HG03060 (cell line): ENCODE results near the gene MLLT3.
A peak's percentile ranks its signal among the peaks of the same experiment; 100 is the strongest.

Source experiments
- ATAC-seq: cut with Tn5 transposase; IDR thresholded peaks from one replicate; pipeline ENCODE4 v1.9.1; 2021; ENCODE audit warnings: low read depth, moderate number of reproducible peaks; ENCODE audit not compliant: unreplicated experiment

The MLLT3 gene

DNA sequence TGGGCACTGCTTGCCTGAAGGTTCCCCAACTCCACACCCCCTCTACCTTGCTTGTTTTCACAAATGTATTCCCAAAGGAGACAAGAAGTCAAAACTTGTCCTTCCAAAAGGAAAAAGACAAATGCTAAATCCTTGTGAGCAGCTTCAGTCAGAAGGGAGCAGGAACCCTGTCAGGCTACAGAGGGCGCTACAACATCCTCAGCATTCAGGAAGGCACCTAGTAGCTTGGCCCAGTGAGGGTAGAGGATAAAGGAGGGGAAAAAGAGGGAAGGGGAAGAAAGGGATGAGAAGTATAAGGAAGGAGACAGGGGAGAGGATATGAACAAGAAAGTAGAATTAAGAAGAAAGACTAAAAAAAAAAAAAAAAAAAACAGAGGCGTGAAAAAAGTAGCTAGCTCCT lies 97.5 kb downstream of the MLLT3 start:
- no peak for ATAC-seq

DNA sequence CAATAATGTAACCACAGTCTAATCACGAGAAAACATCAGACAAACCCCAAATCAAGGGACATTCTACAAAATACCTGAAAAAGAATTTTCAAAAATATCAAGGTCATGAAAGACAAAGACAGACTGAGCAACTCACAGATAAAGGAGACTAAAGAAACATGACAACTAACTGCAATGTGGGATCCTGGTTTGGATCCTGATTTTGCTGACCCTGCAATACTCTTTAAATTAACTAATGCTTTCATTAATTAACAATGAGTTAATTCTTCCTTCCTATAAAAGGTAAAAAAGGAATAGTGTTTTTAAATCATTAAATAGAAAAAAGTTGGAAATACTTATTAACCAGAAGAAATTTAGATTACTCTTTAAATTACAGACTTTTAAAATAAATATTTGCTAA lies 103.6 kb downstream of the MLLT3 start:
- ATAC-seq = no peak

DNA sequence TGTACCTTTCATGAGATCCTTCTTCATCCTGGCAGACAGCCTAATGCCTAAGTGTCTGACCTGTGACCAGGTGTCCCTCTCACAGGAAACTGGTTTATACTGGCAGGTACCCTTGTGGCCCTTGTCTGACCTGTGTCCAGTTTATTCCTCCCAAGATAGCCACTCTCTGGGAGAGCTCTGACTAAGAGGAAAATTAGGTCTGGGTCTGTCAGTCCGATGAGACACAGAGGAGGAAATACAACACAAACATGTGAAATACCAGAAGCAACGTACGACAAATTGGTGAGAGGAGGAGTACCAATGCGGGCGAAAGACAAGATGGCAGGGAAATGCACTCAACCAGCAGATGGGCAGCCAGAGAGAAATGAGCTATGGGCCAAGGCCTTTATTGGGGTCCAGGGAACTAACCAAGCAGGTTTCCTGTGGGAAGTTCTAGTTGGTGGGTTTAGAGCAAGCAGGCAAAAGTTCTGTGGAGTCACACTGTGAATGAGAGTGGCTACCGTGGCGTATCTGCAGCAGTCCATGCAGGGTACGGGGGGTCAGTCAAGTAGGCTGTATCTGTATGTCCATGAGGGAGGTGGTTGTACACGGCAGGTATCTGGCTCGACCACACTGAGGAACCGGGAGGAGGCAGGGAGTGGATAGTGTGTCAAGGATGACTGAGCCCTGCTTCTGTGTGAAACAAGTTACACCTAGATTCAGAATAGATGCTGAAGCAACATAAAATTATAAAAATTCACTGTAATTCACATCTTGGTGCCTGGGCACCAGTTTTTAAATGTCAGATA lies 109.0 kb downstream of the MLLT3 start:
- no peak for ATAC-seq

DNA sequence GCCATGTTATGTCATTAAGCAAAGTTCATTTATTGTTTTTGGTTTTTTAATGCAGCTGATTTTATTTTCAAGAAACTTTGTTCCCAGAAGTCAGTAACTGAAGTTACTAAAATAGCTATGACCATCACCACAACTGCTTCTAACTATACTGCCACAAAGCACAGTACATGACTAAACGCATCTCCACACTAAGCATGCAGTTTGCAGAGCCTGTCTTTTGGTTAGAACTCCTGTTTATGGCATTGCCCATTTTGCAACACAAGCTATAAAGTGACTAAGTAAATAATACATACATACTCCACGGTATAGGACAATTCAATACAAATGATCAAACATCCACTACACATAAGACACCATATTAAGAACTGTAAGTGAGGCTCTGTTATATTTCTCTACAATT lies 109.7 kb downstream of the MLLT3 start:
- no peak for ATAC-seq

DNA sequence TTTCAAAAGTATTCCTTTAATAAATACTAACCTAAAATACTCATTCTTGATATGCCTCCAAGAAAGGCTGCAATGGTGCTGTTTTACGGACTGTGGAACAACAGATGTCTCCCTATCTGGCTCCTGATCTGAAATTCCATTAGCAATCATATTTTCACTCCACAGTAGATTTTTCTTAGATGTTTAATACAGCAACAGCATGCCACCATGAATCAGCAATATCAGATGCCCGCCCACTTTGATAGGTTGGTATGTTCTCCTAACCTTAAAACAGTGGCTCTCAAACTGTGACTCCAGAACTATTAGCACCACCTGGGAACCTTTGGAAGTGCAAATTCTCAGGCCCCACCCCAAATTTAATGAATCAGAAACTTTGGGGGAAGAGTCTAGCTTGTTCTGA lies 110.2 kb downstream of the MLLT3 start:
- no peak for ATAC-seq

DNA sequence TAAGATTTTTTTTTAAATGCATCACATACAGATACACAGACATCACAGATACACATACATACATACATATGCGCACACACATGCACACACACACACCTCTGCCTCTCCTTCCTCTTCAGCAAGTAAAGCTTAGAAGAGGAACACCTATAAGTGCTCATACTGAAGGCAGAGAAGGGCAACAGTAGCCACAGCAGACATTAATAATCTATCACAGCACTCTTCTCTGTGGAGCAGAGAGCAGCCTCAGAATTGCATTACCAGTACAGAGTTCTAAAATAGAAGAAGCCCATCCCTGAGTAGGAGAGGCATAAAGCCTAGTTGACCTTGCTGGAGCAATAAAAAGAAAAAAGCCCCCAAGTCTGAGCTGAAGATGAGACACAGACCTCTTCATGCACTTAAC lies 110.6 kb downstream of the MLLT3 start:
- ATAC-seq = no peak

DNA sequence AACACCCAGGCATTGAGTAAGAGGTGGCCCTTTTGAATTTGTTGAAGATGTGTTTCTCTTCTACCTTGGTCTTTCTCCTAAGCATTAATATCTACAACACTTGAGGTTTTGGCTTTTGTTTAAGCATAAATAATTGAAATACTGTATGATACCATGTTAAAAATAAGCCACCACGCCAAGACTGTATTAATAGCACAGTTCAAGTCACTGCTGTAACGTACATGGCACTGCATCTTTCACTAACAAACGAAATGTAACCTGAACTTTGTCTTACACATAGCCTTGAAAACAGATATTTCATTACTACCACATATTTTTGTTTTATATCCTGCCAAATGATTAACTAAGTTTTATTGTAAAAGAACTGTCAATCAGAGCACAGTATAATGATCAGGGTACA lies 112.8 kb downstream of the MLLT3 start:
- no peak for ATAC-seq

DNA sequence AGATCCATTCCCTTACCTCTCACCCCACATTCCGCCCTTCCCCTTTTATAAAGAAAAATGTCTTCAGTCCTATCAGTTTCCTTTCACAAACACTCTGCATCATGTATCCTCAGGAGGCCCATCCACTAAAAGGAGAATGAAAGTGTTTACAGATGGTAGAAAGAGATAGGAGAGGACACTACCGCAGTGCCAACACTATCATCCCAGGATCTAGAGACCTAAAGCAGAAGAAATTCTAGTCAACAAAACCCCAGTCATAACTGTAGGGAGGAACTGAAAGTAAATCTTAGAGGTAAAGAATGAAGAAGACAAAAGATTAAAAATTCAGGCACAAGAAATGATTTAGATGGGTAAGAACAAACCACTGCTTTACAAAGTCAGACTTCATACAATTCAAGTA lies 114.1 kb downstream of the MLLT3 start:
- peak; percentile 75 for ATAC-seq

DNA sequence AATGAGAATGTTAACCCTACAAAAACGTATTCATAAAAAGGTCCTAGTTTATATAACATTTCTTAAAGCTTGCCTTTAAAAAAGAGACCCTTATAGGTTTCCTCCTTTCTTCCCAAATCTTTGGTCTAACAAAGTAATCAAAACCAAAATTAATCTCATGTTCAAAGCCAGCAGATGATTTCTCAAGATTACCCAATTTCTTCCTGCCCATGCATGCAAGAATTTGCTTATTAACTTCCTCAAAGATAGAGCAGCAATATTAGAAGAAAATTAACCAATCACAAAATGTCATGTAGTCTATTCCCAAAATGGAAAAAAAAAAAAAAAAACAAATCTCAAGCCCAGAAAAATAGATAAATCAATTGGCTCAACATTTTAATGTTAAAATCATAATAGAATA lies 114.9 kb downstream of the MLLT3 start:
- no peak for ATAC-seq

DNA sequence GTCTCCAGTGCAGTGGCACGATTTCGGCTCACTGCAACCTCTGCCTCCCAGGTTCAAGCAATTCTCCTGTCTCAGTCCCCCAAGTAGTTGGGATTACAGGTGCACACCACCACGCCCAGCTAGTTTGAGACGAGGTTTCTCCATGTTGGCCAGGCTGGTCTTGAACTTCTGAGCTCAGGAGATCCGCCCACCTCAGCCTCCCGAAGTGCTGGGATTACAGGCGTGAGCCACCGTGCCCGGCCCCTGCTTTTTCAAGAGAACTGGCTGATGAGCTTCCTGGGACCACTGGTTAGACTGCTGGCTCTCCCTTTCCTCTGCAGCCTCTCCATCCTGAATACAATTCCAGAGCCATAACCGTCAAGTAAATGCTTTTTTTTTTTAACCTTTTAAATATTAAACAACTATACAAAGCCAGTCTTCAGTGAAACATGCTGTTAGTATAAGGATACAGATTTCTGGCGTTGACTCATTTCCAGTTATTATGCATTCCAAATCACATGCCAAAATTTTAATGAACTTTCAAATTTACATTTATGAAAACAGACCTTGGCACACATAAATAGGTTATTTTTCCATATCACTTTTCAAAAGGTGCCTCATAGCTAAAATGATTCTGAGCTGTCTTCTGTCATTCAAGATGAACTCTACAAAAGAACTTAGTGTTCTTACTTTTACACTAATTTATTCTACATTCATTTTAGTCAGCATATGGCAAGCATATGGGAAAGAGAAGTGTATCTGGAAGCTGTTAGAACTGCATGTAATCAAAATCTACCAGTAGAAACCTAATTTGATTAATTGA lies 116.0 kb downstream of the MLLT3 start:
- ATAC-seq = no peak

DNA sequence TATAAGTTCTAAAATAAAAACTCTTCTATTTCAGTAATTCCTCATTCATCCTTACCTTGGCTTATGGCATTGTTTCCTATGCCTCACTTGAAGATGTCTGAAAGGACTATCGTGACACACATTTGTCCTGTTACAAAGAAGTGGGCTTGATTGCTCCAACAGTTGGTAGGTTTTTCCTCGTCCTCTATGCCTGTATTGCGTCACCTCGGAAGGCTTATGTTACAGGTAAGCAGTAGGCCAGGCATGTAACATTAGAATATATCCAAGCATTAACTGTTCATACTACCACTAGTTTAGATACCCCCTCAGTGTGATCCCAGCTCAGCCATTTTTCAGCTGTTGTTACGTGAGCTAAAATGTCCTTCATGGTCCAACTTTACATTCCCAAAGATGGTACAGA lies 116.7 kb downstream of the MLLT3 start:
- no peak for ATAC-seq

DNA sequence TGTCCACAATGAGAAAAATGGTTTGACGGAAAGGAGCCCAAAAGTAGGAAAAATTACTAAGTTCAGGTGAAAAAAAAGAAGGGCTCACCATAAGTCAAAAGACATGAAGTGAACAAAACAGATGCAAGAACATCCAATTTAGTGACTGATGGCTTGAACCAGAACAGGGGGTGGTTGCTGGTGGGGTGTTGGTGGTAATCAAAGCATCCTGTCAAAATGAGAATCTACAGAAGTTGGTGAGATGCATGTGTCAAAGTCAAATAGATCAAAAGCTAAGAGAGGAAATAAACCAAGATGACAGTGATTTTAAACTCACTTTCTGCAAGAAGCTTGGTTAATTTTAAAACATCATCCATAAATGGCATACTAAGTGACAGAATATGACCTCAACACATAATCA lies 117.4 kb downstream of the MLLT3 start:
- no peak for ATAC-seq

DNA sequence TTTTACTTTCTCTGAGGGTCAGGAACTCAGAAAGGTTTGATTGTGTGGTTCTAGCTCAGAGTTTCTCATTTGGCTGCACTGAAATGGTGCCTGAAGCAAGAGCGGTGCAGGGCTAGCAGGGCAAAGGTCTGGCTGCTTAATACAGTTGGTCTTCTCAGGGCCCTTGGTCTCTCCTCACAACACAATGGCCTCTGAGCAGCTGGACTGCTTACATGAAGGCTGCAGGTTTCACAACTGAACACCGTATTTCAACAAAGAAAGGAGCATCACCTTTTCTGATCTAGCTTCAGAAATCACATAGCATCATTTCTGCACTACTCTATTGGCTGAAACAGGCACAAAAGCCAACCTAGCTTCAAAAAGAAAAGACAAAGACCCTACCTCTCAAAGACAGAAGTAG lies 122.2 kb downstream of the MLLT3 start:
- ATAC-seq = no peak

DNA sequence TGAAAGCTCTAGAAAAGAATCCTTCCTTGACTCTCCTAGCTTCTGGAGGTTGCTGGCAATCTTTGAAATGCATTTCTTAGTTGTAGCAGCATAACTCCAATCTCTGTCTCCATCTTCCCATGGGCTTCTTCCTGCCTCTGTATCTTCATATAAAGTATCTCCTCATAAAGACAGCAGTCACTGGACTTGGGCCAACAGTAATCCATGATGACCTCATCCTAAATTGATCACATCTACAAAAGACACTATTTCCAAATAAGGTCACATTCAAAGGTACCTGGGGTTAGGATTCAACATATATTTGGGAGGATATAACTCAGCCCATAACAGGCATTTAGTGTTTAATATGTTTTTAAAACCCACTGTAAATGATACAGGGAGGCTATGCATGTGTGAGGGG lies 123.3 kb downstream of the MLLT3 start:
- no peak for ATAC-seq

DNA sequence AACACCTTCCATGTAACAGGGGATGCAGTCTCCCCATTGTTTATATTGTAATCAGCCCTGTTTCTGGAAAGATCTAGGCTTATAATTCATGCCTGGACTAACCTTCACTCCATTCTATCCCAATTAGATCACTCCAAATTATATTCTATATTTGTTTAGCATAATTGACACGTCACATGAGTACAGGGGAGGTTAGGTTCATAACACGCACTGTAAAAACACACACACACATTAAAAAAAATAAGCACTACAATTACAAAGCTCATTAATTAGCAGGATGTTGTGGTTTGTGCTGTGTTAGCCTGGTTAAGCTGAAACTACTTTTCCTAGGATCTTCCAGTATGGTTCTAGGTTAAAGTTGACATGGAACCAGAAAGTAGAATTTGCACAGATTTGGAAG lies 126.0 kb downstream of the MLLT3 start:
- ATAC-seq = no peak

DNA sequence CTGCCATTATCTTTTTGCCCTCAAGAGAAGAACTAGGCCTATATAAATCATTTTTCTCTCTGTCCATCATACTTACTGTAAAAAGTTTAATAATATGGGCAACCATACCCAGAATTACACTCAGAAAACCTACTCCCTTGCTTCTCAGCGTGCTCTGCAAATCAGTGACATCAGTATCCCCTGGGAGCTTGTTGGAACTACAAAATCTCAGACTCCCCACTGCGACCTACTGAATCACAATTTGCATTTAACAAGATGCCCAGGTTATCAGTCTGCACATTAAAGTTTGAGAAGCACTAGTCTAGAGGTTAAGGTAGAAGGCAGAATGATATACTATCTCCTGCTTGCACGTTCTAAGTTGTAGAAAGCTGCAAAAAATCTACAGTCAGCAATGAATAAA lies 127.2 kb downstream of the MLLT3 start:
- no peak for ATAC-seq

DNA sequence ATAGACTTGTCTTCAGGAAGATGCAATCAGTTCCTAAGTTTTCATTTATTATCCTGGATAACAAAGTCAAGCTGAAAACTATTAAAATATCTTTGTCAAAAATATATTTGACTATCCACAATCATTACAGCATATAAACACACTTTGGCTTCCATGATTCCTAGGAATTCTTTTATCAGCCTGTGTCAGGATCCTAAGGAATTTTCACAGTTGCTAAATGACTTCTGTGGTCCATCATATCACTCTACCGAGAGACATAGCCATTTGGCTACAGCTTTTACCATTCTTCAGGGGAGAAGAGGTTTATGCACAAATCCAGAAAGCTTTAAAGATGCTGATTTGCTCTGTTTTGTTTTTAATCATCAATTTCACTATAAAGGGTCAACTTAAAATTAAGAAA lies 128.3 kb downstream of the MLLT3 start:
- no peak for ATAC-seq

DNA sequence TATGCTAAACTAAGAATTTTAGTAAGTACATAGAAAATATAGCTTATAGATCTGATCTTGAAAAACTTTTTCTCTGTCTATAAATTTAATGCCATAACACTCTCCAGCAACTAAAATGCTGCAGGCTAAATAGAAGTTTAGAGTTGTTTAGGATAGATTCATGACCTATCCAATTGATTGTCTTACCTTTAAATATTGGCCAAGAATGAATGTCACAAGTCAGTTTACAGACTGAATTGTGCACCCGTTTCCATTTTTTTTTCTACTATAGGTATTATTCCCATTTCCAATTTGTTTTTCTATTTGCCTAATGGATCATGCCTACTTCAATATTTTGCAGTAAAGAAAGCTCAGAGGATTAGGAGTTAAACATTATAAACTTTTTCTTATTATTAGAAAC lies 129.5 kb downstream of the MLLT3 start:
- no peak for ATAC-seq

DNA sequence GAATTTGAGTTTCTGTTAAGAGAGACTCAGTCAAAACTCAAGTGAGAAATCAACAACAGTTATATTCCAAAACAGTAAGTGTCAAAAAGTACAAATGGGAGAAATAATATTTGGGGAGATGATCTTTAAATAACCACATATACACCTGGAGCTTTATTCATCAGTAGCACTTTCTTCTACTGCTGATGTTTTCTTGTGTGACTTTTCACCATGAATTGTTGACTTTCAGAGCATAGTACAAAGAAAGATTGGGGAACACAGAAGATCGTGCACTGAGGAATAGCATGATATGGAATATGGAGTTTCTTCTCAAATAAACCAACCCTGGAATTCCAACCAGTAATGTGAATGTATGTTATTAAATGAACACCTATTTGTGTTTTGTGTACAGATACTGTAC lies 130.7 kb downstream of the MLLT3 start:
- no peak for ATAC-seq

DNA sequence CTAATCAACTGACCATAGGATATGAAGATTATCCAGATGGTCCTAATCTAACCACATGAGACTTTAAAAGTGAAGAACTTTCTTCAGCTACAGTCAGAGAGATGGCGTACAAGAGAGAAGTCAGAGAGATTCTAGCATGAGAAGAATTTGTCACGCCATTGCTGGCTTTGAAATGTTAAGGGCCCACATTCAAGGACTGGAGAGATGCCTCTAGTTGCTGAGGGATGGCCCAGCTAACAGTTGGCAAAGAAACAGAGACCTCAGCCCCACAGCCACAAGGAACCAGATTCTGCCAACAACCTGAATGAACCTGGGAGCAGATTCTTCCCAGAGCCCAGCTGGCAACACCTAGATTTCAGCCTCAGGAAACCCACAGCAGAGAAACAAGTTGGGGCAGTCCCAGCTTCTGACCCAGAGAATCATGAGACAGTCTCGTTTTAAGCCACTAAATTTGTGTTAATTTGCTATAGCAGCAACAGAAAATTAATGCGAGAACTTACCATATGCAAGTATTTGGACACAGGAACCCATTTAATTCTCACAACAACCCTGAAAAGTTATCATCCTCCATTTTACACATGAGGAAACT lies 132.0 kb downstream of the MLLT3 start:
- ATAC-seq = no peak

DNA sequence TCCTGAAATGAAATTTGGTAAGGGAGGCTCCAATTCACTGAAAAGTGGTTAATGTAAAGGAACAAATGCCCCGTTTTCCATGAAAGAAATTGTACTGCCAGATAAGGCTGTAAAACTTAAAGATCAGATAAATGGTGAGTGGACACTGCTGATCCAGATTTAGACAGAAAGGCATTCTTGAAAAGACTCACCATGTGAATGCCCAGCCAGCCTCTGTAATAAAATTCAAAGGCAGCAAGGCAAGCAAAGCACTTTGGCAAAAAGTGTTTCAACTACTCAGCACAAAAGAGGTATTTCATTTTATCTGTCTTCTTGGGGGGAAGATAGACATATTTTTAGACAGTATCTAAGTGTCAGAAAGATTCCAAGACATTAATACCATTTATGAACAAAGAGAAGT lies 133.6 kb downstream of the MLLT3 start:
- no peak for ATAC-seq

DNA sequence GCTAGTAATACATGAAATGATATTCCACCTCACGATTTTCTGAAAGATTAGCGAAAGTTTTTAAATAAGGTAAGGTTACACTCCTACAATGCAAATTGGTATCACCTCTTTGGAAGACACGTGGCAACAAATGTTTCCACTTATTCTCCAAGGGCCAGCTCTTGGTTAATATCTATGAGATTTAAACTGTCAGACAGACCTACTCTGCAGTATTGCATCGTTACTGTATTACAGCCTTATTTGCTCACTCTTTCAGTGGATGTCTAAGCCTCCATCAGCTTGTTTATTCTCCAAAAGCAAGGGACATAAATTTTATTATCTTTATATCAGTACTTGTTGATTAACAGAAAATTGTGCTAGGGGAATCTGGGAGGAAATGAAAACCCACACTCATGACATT lies 135.7 kb downstream of the MLLT3 start:
- ATAC-seq = no peak
